ENCODE measurements around the gene GINS2.

GINS2 gene

DNA sequence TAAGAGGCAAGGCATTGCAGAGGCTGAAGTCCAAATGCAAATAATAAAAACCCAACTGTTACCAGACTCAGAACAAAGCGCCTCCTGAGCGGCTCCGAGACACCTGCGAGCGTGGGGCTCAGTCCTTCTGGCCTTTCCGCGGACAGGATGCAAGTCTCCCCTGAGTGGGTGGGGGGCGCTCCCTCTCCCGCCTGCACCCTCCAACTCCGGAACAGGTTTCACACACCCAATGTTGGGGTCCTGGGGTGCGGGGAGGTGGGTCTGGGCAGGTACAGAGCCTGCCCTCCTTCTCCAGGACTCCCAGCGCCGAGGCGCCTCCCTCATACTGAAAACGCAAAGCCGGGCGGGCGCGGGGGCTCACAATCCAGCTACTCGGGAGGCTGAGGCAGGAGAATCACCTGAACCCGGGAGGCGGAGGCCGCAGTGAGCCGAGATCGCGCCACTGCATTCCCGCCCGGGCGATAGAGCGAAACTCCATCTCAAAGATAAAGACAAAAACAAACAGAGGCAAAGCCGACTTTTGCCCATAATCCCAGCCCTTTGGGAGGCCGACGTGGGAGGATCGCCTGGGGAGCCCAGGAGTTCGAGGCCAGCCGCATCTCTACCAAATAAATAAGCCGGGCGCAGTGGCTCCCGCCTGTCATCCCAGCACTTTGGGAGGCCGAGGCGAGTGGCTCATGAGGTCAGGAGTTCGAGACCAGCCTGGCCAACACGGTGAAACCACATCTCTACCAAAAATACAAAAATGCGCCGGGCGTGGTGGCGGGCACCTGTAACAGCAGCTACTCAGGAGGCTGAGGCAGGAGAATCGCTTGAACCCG, 893 bp downstream of the GINS2 start:
- no peak for DNase-seq

DNA sequence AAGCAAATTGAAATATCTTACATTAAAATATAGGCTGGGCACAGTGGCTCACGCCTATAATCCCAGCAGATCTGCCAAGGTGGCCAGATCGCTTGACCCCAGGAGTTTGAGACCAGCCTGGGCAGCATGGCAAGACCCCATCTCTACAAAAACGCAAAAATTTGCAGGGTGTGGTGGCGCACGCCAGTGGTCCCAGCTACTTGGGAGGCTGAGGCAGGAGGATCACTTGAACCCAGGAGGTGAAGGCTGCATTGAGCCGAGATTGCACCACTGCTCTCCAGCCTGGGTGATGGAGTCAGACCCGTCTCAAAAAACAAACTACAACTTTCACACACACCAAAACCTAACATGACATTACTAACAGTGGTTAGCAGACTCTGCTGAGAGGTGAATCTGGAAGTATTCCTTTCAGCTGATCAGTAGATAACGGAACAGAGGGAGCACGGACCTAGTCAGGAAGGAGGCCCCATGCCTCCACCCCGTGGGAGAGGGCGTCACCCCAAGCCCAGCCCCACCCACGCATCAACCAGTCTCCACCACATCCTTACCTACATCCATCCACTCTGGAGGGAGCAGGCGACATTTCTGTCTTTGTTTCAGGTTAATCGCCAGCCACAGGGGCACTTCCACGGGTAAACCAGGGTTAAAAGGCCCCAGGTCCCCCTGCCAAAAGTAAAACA, 1.7 kb downstream of the GINS2 start:
- no peak for DNase-seq

DNA sequence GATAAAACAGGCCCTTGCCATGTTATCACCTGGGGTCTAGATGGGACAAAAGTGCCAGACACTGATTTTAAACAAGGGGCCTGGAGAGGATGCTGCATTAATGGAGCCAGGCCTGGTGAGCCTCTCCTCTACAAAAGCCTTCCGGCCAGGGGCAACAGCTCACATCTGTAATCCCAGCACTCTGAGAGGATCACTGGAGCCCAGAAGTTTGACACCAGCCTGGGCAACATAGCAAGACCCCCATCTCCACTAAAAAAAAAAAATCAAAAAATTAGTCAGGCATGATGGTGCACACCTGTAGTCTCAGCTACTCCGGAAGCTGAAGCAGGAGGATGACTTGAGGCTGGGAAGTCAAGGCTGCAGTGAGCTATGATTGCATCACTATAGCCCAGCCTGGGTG, 3.5 kb downstream of the GINS2 start:
- DNase-seq, result no peak

DNA sequence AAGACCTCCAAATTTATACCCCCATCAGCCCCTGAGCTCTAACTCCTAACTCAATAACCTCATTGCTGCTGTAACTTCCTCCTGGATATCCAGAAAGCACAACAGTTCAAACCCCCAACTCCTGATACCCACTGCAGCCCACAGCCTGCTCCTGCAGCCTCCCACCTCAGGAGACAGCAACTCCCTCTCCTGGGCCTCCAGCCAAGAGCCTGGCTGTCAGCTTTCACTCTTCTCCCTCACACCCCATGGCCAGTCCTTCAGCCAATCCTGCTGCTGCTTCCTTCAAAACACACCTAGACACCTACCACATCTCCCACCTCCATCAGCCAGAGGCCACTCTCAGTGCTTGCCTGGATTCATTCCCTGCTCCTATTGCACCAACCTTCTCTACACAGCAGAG, 5.4 kb downstream of the GINS2 start:
- no peak for DNase-seq

DNA sequence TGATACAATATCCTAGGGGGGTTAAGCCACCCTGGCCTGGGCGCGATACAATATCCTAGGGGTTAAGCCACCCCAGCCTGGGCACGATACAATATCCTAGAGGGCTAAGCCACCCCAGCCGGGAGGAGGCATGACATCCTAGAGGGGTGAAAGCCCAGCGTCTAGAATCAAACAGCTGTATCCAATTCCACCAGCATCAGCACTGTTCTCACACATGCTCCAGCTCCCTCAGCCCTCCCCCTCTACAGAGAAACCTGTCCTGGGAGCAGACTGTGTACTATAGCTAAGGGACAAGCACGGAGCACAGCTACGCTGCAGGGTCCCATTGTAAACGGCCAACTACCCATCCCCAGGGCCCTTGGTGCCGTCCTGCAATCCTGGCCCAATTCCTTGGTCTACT, 6.2 kb downstream of the GINS2 start:
- no peak for DNase-seq

DNA sequence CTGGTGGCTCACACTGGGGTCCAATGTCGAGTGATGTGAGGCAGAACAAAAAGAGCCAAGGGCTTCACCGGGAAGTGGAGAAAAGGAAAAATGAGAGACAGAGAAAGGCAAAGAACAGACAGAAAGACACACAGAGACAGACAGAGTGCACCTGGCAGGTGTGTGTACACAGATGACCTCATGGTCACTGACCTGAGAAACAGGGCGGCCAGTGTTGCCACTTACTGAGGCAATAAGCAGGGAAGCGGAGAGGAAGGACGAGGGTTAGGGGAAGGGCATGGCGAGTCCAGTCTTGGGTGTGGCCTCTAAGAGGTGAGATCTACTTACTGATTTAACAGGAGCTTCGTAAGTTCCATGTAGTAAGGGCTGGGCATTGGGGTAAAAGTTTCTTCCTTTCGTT, 7.5 kb downstream of the GINS2 start:
- no peak for DNase-seq

DNA sequence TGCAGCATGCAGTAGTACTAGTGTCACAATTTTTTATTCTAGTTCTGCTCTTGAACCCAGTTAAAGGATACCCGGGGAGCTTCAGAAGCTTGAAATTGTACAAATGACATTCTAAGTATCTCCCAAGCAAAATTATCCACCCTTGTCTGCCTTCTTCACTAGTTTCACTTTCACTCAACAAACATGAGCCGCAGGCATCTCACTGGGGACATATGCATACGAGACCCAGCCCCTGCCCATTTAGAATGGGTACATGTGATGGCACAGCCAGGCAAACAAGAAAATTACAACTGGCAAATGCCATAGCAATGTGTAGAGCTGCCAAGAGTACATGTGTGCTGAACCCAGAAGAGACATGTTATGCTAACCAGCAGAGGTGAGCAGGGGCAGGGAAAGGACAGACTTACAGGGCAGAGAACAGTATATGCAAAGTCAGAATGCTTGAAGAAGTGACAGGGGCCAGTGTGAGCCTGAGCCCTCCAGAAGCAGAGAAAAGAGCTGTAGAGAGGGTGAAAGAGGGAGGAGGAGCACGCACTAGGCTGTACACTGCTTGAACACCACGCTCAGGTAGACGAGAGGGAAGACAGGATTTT, 8.3 kb downstream of the GINS2 start:
- DNase-seq, result no peak

DNA sequence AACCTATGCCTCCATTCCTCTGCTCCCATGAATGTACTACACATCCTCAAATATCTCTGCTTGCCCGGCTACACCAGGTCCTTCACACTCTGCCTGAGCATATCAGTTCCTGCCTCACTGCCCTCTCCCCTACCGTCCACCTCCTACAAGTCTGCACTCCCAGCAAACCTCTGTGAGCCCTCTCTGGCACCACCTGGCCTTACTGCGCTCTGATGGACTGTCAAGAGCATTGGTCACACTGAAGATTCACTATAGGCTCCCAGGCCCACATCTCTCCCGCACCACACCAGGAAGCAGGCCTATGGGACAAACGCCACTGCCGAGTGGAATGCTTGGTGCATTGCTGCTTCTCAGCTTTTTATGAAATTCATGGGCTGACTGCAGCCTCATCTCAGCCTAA, 8.9 kb downstream of the GINS2 start:
- no peak for DNase-seq

DNA sequence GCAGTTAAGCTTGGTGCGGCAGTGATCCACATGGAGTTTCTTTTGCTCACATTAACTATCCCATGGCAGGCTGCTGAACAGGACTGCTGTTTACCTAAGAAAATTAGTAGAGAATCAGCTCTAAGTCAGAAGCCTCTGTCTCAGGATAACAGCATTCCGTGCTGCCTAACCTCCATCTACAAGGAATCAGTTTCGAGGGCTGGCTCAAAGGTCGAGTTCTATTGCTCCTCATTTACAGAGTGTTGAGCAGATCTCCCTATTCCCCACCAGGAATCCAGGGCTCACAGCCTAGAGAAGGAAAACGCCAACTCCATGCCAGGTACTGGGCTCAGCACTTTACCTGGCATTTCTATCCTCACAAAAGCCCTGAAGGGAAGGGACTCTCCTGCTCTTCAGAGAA, 9.9 kb downstream of the GINS2 start:
- no peak for DNase-seq

DNA sequence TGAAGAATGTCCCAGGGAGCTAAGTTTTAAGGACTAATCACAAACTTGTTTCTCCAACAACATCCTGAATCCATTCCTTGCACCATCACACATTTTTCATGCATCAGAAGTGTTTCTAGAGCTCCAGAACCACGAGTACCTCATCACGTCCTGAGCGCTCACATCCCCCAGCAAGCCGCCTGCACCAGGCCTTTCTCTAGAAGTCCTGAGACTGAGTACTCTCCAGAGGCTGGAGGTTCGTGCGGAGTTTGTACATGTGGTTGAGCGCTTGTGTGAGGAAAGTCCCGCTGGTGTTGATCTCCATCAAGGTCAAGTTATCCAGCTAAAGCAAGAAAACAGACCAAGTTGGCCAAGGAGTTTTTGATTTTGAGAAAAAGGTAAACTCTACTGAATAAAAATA, 10.7 kb downstream of the GINS2 start:
- no peak for DNase-seq

DNA sequence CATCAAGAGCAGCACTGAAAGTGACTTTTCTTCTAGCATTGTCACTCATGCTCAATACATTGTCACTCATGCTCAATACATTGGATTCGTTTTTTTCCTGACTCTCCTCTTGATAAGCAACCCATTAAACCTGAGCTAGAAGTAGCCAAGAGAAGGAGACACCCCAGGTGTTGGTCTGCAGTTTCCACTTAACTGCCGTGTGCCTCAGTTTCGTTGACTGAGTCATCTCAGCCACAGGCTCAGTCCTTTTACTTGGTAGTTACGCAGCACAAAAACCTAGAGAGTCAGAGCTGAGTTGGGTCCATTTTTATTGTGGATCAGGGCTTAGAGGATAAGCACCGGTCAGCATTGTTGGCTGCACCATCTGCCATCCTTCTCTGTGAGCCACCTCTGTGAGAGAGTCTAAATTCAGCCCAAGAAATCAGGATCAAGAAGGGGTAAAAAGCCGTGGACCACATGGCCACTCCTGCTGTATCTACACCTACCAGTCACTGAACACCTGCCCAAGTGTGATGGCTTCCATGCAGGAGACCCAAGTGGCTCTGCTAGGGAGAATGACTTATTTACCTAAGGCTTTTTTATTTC, 11.3 kb downstream of the GINS2 start:
- DNase-seq, result no peak

DNA sequence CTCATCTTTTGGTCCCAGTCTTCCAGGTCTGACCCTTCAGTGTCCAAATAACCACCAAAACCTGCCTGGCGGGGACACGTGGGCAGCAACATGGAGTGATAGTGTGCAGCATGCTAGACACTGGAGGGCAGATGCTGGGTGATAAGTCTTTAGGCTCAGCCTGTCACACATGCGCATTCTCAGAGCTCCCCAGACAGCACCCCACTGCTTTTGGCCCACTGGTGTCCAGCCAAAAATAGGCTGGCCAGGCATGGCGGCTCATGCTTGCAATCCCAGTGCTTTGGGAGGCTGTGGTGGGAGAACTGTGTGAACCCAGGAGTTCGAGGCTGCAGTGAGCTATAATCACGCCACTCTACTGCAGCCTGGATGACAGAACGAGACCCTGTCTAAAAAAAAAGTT, 12.3 kb downstream of the GINS2 start:
- no peak for DNase-seq

DNA sequence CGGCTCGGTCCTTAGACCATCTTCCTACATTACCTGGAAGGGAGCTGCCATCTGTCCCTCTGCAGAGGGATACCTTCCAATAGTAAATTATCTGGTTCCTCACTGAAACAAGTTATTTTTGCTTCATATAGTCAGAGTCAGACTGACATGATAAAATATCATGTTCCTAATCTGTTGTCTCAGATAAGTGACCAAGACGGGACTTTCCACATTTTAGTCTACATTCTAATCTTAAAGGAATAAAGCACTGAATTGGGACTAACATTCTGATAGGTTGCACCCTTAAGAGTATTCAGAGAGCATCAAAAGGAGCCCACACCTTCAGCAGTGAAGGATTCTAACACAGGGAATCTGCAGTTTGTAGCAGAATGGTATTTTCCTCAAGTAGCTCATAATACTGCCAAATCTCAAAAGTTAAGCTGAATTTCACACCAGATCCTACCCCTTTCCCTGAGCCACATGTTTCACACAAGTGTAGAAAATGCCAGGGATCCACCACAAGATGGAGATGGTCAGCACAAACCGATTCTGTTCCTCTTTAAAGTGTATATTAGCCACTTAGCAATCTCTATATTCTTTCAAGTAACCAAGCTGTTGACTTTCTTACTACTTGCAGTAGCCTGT, 13.4 kb downstream of the GINS2 start:
- DNase-seq, result no peak

DNA sequence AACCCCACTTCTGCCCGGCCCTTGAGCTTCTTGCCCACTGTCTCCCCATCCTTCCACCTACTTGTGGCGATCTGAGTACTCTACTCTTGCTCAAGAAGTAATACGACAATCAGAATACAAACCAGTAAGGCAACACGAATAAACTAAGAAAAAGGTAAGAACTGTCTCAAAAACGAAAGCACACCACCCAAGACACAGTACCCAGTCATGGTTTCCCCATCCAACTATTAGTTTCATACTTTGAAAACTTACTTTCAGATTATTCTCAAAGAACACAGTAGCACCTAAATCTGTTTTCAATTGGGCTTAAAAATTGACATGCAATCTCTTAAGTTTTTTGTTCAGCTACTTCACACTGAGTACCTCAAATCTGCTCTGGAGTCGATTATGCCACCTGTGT, 13.9 kb downstream of the GINS2 start:
- no peak for DNase-seq

DNA sequence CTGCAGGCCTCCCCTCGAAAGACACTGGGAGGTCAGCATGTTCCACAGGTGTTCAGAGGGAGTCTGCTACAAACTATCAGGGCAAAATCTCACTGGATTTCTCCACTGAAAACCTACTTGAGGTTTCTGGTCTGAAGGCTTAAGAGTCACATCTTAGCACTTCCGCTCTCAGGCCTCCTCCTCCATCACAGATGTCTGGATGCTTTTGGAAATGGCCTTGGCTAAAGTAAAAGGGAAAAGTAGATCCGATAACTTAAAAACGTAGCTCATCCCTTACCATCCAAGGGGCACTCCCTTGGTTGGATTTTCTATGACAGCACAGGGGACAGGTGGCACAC, 14.4 kb downstream of the GINS2 start:
- DNase-seq, result no peak

DNA sequence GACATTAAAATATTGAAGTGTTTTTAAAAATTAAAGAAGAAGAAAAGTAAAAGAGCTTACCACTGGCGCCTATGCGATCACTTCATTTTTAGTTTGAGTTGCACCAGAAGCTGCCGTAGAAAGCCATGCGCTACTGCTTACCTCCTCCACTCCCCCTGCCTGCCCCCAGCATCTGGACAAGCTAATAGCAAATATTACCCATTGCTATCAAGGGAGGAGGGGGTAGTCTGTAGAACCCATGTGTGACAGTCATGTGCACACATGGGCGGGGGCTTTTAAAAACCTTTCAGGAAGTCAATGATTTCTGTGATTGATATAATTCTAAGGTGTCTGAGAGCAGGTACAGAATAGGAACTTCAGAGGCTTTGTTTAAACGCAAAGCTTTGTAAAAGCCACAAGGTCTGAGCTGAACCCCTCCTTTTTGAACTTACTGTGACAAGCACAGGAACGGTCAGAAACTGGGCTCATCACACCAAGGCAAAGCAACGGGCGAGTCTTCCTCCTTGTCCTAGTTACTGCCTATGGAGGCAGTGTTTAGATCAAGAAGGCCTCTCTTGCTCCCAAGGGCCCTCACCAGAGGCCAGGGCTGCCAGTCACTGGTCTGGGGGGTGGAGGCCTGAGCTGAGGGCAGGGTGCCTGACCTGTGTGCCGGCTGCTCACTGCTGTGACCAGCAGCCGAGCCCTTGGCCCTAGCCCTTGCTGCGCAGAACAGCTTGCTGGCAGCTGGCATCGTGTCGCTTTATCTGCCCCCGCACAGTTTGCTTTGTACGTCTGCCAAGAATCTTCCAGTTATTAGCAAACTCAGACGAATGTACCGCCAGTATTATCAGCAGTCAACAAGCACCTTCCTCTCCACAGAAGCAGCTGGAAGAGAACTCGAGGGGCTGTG, 15.0 kb downstream of the GINS2 start:
- DNase-seq, result no peak

DNA sequence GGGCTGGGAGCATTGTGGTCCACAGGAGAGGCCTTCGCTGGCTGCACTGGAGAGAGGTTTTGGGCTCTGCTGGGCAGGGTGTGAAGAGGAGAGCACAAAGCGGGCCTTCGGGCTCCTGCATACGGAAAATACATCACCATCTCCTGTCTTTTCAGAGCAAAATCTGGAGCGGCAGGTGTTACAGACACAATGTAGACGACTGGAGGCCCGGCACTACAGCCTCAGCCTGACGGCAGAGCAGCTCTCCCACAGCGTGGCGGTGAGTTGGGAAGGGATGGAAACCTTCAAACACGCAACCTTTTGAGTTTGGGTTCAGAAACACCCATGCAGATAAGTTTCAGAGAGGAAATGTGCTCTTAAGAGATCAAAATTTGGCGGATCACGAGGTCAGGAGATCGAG, 17.9 kb downstream of the GINS2 start:
- DNase-seq, result no peak

DNA sequence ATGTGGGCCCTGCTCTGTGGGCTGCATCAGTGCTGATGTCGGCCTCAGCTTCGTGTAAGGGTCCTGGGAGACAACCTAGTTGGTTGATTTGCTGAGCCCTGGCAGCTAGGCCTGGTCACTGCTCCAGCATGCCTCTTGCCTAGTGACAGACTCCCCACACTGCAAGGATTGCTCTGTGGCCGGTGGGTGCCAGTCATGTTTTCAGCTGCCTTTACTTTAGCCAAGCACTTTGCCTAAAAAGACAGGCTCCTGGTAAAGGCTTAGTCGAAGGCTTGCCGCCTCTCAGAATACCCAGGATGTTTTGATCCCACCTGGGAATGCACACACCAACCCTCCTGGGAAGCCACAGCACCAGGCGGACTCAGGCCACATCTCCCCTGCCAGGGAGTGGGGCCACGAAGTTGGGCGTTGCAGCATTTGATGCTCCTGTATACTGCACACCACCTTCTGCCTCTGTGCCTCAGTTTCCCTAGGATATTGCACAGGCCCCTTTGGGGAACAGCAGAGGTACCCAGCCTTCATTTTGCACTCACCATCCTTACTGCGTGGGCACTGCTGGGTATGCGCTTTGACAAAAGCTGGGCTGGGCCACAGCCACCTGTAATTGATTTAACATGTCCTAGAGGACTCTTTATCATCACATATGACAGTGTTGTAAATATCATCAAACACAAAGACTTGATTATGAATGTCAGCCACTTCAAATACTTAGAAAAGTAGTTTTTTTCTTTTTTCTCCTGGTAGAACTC, 19.9 kb downstream of the GINS2 start:
- no peak for DNase-seq

DNA sequence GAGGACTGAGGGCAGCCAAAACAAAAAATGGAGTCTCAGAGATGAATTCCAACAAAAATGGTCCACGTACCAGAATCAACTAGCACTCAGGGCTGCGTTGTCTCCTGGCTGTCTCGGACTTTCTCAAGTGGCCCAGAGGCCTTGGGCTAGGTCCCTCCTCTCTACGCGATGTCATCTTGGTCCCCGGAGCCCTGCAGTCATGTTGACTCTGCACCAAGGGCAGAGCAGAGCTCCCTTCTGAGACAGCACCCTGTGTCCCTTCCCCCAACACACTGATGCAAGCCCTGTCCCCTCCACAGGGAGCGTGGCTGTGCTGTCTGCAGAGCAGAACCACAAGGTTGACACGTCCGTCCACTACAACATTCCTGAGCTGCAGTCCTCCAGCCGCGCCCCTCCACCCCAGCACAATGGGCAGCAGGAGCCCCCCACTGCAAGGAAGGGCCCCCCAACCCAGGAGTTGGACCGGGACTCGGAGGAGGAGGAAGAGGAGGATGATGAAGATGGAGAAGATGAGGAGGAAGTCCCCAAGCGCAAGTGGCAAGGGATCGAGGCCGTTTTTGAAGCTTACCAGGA, 20.8 kb downstream of the GINS2 start:
- DNase-seq, result no peak

DNA sequence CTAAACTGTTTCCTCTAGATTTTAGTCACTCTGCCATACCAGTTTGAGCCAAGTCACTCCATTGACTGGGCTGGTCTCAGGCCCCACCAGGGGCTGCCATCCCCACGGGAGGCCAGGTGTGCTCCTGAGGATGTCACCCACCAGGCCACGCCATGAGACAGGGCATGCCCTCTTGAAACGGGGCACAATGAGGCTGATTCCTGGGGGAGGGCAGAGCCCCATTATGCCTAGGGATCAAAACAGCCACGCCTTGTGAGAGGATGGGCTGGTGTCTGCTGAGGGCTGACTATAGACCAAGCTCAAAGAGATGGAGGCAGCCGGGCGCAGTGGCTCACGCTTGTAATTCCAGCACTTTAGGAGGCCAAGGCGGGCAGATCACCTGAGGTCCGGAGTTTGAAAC, 21.5 kb downstream of the GINS2 start:
- DNase-seq, result no peak

DNA sequence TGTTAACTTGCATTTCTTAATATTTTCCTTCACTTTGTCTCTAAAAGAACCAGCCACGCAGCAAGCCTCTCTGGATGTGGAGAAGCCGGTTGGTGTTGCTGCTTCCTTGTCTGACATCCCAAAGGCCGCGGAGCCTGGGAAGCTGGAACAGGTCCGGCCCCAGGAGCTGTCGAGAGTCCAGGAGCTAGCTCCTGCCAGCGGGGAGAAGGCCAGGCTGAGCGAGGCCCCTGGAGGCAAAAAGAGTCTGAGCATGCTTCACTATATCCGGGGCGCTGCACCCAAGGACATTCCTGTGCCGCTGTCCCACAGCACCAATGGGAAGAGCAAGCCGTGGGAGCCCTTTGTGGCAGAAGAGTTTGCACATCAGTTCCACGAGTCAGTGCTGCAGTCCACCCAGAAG, 22.8 kb downstream of the GINS2 start:
- DNase-seq, result no peak

DNA sequence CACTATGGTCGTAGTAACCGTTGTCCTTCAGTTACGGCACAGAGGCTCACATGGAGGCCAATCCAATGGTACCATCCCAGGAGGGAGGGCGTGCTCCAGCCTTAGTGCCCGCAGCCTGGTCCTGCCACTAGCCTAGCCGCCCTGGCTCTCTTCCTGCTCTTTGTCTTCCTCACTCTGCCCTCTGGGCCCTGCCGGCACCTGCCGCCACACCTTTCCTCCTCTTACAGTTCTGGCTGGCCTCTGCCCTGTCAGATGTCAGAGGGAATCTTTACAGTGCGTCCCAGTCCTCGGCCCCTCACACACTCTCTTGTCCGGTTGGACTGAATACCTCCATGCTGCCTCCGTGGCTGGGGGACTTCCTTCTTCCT, 23.4 kb downstream of the GINS2 start:
- DNase-seq, result no peak
